Measurements from ENCODE around the gene RBMS1.

The RBMS1 gene

GRCh38 chr2:160465406-160465805 lies 28.2 kb downstream of the RBMS1 start:
- no peaks in the 10 kb centered on the region for H3K27me3 ChIP-seq (ENCODE audit: control insufficient read depth, insufficient read depth, low read length)
- H3K9ac ChIP-seq (ENCODE audit: low read depth, low read length) = no peak overlapping the region
- no peaks in the 10 kb centered on the region for H3K9me3 ChIP-seq (ENCODE audit: control insufficient read depth, insufficient read depth, low read length)
- H3K4me3 ChIP-seq (ENCODE audit: low read depth, low read length) = no peak overlapping the region
- no peaks in the 10 kb centered on the region for H3K36me3 ChIP-seq (ENCODE audit: control insufficient read depth, insufficient read depth, low read length)
- peaks cover 4% of the 10 kb centered on the region for H3K4me1 ChIP-seq (ENCODE audit: control insufficient read depth, insufficient read depth, low read length)

- Histone ChIP-seq H3K9me3 (ENCODE audit: control insufficient read depth, insufficient read depth, low read length) (no peaks in the 10 kb centered on the region), H3K36me3 (ENCODE audit: control insufficient read depth, insufficient read depth, low read length) (no peaks in the 10 kb centered on the region), H3K4me3 (ENCODE audit: low read depth, low read length) (no peak overlapping the region), H3K27me3 (ENCODE audit: control insufficient read depth, insufficient read depth, low read length) (no peaks in the 10 kb centered on the region), H3K9ac (ENCODE audit: low read depth, low read length) (no peak overlapping the region), H3K4me1 (ENCODE audit: control insufficient read depth, insufficient read depth, low read length) (peaks cover 4% of the 10 kb centered on the region)
These were observed 28.6 kb downstream of the RBMS1 start for GRCh38 chr2:160465002-160465401.

GRCh38 chr2:160464017-160464416 lies 29.6 kb downstream of the RBMS1 start:
- Histone ChIP-seq H3K4me3 (ENCODE audit: low read depth, low read length) (no peak overlapping the region), H3K36me3 (ENCODE audit: control insufficient read depth, insufficient read depth, low read length) (no peaks in the 10 kb centered on the region), H3K4me1 (ENCODE audit: control insufficient read depth, insufficient read depth, low read length) (peaks cover 4% of the 10 kb centered on the region), H3K9me3 (ENCODE audit: control insufficient read depth, insufficient read depth, low read length) (no peaks in the 10 kb centered on the region), H3K9ac (ENCODE audit: low read depth, low read length) (no peak overlapping the region), H3K27me3 (ENCODE audit: control insufficient read depth, insufficient read depth, low read length) (no peaks in the 10 kb centered on the region)

GRCh38 chr2:160463245-160463644 lies 30.4 kb downstream of the RBMS1 start:
- peaks cover 4% of the 10 kb centered on the region for H3K4me1 ChIP-seq (ENCODE audit: control insufficient read depth, insufficient read depth, low read length)
- no peak overlapping the region for H3K9ac ChIP-seq (ENCODE audit: low read depth, low read length)
- no peaks in the 10 kb centered on the region for H3K9me3 ChIP-seq (ENCODE audit: control insufficient read depth, insufficient read depth, low read length)
- no peaks in the 10 kb centered on the region for H3K36me3 ChIP-seq (ENCODE audit: control insufficient read depth, insufficient read depth, low read length)
- no peaks in the 10 kb centered on the region for H3K27me3 ChIP-seq (ENCODE audit: control insufficient read depth, insufficient read depth, low read length)
- no peak overlapping the region for H3K4me3 ChIP-seq (ENCODE audit: low read depth, low read length)

DNA sequence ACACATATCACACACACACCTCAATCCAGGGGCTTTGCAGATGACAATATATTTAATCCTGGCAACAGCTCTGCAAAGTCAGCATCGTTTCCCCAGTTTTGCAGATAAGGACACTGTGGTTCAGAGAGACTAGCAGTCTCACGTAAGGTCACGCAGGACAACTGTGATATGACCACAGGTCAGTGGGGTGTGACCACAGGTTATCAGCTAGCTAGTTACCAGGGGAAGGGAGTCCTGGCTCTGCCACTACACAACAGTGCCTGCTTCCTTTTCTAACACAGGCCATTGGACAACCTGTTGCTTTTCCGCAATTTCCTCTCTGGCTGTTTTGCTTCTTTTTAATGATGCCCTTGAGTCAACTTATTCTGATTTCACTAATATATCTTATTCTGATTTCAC lies 33.3 kb downstream of the RBMS1 start:
- H3K4me3 ChIP-seq (ENCODE audit: low read depth, low read length) = no peak overlapping the region
- H3K4me1 ChIP-seq (ENCODE audit: control insufficient read depth, insufficient read depth, low read length) = no peaks in the 10 kb centered on the region

DNA sequence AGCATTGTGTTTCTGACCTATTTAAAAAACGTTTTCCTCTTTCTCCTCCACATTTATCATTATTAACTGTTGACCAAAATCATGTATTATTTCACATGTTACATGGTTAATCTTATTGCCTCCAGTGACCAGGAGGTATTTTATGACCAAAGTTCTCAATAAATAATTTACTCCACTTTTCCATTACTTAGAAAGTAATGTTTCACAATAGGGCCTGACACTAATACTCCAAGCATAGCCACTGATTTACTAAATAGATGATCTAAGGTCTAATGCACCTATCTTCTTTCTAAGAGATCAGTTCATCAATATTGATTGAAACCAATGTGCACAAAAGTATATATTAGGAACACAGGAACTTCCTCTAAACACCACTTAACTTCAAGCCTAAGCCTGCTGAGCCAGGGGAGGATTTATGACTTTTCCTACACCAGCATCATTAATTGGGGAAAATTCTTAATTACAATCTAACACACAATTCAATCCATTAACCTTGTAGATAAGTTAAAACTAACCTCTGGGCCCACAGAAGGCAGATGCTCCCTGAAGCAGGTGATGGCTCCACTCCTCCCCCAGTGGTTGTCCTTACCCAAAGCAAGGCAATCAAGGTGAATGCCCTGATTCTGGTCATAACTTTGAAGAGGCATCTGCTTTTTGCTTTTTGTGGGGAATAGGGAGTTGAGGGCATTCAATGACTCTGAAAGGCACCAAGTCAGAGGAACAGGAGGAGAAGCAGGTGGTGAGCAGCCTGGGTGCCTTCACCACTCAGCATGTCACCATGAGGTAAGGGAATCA lies 33.9 kb downstream of the RBMS1 start:
- Histone ChIP-seq H3K4me3 (ENCODE audit: low read depth, low read length) (no peak overlapping the region), H3K9ac (ENCODE audit: low read depth, low read length) (no peak overlapping the region), H3K36me3 (ENCODE audit: control insufficient read depth, insufficient read depth, low read length) (no peaks in the 10 kb centered on the region), H3K4me1 (ENCODE audit: control insufficient read depth, insufficient read depth, low read length) (no peaks in the 10 kb centered on the region), H3K9me3 (ENCODE audit: control insufficient read depth, insufficient read depth, low read length) (no peaks in the 10 kb centered on the region), H3K27me3 (ENCODE audit: control insufficient read depth, insufficient read depth, low read length) (no peaks in the 10 kb centered on the region)

More for the DNA sequence above, 33.3 kb downstream of the RBMS1 start:
- H3K9ac ChIP-seq (ENCODE audit: low read depth, low read length) = no peak overlapping the region
- no peaks in the 10 kb centered on the region for H3K36me3 ChIP-seq (ENCODE audit: control insufficient read depth, insufficient read depth, low read length)
- H3K9me3 ChIP-seq (ENCODE audit: control insufficient read depth, insufficient read depth, low read length) = no peaks in the 10 kb centered on the region
- H3K27me3 ChIP-seq (ENCODE audit: control insufficient read depth, insufficient read depth, low read length) = no peaks in the 10 kb centered on the region

DNA sequence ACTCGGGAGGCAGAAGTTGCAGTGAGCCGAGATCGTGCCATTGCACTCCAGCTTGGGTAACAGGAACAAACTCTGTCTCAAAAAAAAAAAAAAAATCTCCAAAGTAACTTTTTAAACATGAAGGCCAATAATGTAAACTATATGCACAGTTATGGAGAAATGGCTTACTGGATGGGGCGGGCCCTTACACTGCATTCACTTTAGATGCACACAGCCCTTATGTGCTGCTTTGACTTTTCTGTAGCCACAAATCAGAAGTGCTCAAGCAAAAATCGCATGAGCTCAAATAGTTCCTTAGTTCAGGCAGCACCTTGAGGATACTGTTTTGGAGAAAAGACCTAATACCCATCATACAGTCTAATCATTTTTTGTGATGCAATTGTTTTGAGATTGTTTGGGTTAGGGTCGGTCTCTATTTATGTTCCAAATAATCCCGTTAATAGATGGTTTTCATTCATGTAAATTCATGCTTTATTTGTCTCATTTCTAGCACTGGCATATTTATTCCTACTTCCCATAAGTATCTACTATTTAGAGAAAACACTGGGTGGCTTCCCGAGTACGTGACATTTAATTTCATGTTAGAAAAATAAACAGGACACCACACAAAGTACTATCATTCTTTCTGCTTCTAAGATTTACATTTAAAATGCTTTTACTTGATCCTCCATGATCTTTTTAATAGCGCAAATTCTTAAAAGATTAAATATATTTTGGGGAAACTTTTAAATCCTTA lies 34.7 kb downstream of the RBMS1 start:
- Histone ChIP-seq H3K9me3 (ENCODE audit: control insufficient read depth, insufficient read depth, low read length) (no peaks in the 10 kb centered on the region), H3K36me3 (ENCODE audit: control insufficient read depth, insufficient read depth, low read length) (no peaks in the 10 kb centered on the region), H3K4me3 (ENCODE audit: low read depth, low read length) (no peak overlapping the region), H3K27me3 (ENCODE audit: control insufficient read depth, insufficient read depth, low read length) (no peaks in the 10 kb centered on the region), H3K4me1 (ENCODE audit: control insufficient read depth, insufficient read depth, low read length) (no peaks in the 10 kb centered on the region), H3K9ac (ENCODE audit: low read depth, low read length) (no peak overlapping the region)

DNA sequence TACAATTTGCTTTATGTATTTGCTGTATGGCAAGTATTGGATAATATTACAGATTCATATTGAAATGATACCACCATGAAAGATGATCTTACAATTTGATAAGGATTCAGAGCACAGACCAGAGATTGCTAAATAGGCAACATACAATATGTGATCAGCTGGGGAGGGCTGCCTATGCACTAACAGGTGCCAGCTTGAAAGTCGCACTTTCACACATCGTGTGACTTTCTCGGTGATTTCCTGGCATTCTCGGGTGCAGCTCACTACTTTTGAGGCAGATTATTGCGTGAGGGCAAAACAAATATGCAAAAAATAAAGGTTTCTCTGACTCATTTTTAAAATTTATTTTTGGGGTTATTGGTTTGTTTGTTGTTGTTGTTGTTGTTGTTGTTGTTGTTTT lies 36.0 kb downstream of the RBMS1 start:
- Histone ChIP-seq H3K27me3 (ENCODE audit: control insufficient read depth, insufficient read depth, low read length) (no peaks in the 10 kb centered on the region), H3K9ac (ENCODE audit: low read depth, low read length) (no peak overlapping the region), H3K36me3 (ENCODE audit: control insufficient read depth, insufficient read depth, low read length) (no peaks in the 10 kb centered on the region), H3K4me3 (ENCODE audit: low read depth, low read length) (no peak overlapping the region), H3K4me1 (ENCODE audit: control insufficient read depth, insufficient read depth, low read length) (no peaks in the 10 kb centered on the region), H3K9me3 (ENCODE audit: control insufficient read depth, insufficient read depth, low read length) (no peaks in the 10 kb centered on the region)

DNA sequence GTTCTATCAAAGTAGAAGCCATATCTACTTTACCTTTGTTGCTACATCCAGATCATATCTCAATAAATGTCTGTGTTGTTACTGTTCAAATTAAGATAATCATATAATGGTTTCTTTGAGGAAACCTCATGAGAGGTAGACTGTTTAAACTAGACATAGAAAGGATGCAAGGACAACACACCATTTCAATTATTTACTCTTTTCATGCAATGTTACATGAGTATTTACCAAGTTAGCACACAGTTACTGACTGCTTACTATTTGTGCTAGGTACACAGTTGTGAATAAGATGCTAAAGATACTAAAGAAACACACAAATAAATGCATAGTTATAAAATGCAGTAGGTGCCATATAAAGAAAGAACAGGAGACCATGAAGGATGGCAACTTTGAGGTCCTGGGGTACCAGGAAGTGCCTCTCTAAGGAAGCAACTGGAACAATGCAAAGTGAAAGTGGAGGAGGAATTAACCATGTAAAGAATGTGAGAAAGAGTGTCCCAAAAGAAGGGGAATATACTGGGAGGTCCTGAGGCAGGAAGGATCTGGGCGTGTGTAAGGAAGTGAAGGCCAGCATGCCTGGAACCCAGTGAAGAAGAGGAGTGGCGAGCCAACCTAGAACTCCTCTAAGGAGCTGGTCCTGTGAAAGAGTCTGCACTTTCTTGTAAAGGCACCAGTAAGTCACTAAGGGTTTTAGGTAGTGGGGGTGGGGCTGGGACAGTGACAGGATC lies 39.4 kb downstream of the RBMS1 start:
- Histone ChIP-seq H3K9me3 (ENCODE audit: control insufficient read depth, insufficient read depth, low read length) (no peaks in the 10 kb centered on the region), H3K9ac (ENCODE audit: low read depth, low read length) (no peak overlapping the region), H3K27me3 (ENCODE audit: control insufficient read depth, insufficient read depth, low read length) (no peaks in the 10 kb centered on the region), H3K36me3 (ENCODE audit: control insufficient read depth, insufficient read depth, low read length) (no peaks in the 10 kb centered on the region), H3K4me3 (ENCODE audit: low read depth, low read length) (no peak overlapping the region), H3K4me1 (ENCODE audit: control insufficient read depth, insufficient read depth, low read length) (no peaks in the 10 kb centered on the region)

GRCh38 chr2:160453111-160453820 lies 40.3 kb downstream of the RBMS1 start:
- Histone ChIP-seq H3K27me3 (ENCODE audit: control insufficient read depth, insufficient read depth, low read length) (no peaks in the 10 kb centered on the region), H3K36me3 (ENCODE audit: control insufficient read depth, insufficient read depth, low read length) (no peaks in the 10 kb centered on the region), H3K9ac (ENCODE audit: low read depth, low read length) (no peak overlapping the region), H3K4me1 (ENCODE audit: control insufficient read depth, insufficient read depth, low read length) (no peaks in the 10 kb centered on the region), H3K4me3 (ENCODE audit: low read depth, low read length) (no peak overlapping the region), H3K9me3 (ENCODE audit: control insufficient read depth, insufficient read depth, low read length) (no peaks in the 10 kb centered on the region)

DNA sequence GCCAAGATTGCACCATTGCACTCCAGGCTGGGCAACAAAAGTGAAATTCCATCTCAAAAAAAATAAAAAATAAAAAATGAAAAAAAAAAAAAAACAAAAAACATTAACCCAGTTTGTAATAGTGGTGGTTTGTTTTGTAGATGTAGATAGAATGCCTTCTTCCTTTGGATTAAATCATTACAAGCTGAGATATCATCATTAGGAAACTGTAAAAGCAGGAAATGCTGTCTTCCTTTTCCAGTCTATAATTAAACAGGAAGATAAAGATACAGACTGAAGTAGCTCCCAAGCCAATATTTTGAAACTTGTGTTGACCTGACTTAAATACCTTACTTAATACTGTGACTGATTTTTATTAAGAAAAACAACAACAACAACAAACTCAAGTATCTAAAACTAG lies 43.1 kb downstream of the RBMS1 start:
- Histone ChIP-seq H3K9ac (ENCODE audit: low read depth, low read length) (no peak overlapping the region), H3K36me3 (ENCODE audit: control insufficient read depth, insufficient read depth, low read length) (no peaks in the 10 kb centered on the region), H3K4me3 (ENCODE audit: low read depth, low read length) (no peak overlapping the region), H3K9me3 (ENCODE audit: control insufficient read depth, insufficient read depth, low read length) (no peaks in the 10 kb centered on the region), H3K4me1 (ENCODE audit: control insufficient read depth, insufficient read depth, low read length) (no peaks in the 10 kb centered on the region), H3K27me3 (ENCODE audit: control insufficient read depth, insufficient read depth, low read length) (no peaks in the 10 kb centered on the region)
